Body of pancreas (tissue), 4 donors: ENCODE measurements around the gene DAZAP1. TPM values are rescaled to one million over a fixed set of nuclear protein-coding genes. Genes with fewer than 3 reads are reported as not detected.

Experiments
- ATAC-seq: fragments of 150-250 bp; one replicate; pipeline ENCODE4 v1.9.1; 2016
- DNase-seq, 4 donors: peaks; one replicate each; pipeline ENCODE4 v3.0.0-alpha.2; 2019
- H3K27ac ChIP-seq, 4 donors: fragments of 200-600 bp; sonication (generic); 1 replicate in 3 of 4; 2 replicates in 1 of 4; pipeline versions ENCODE4 v1.5.1 to v1.6.1; 2016 to 2019; ENCODE audit warnings: mild to moderate bottlenecking in 1 of 4, mixed read lengths in 1 of 4, moderate library complexity in 1 of 4
- H3K27me3 ChIP-seq, 2 donors: fragments of 200-600 bp; sonication (generic); one replicate each; pipeline ENCODE4 v1.6.0; 2016; ENCODE audit warnings: mild to moderate bottlenecking in 1 of 2
- H3K36me3 ChIP-seq, 2 donors: fragments of 200-600 bp; sonication (generic); replicated peaks in 1 of 2; 2 replicates each; pipeline ENCODE4 v1.5.1; 2016; ENCODE audit warnings: low read depth in 2 of 2; ENCODE audit not compliant: insufficient read depth in 1 of 2
- H3K4me1 ChIP-seq: fragments of 200-600 bp; sonication (generic); one replicate; pipeline ENCODE4 v1.6.0; 2016
- H3K4me3 ChIP-seq, 2 donors: fragments of 200-600 bp; sonication (generic); 1 replicate in 1 of 2; 2 replicates in 1 of 2; pipeline ENCODE4 v1.5.1; 2016 to 2019
- H3K9me3 ChIP-seq, 3 donors: fragments of 200-600 bp; sonication (generic); 1 replicate in 2 of 3; 2 replicates in 1 of 3; pipeline ENCODE4 v1.5.1; 2016
- POLR2A ChIP-seq, 3 donors: fragments of 450-650 bp; IDR thresholded peaks; one replicate each; pipeline ENCODE4 v1.6.1; 2016; ENCODE audit warnings: antibody characterized with exemption in 3 of 3, mild to moderate bottlenecking in 2 of 3
- WGBS, 2 donors: methylation state at CpG; one replicate each; pipeline ENCODE4 v1.1.5; 2017; 5-methylcytosine and 5-hydroxymethylcytosine counted together
- intact Hi-C: fragments of 100-400 bp; cut with DNase I; formaldehyde crosslinking; loops from one replicate; pipeline ENCODE4 v1.15.1; 2023
- total RNA-seq, 2 donors: library from RNA; depleted of rRNA; stranded (reverse); fragments of >200 nt; gene quantifications; one replicate each; pipeline ENCODE4 v1.1.0, GENCODE V29; 2016
- TF ChIP-seq, protein P1 (sequence below), 7 experiments: fragments of 450-650 bp in 4 of 7; fragments of 200-600 bp in 3 of 7; sonication (generic) in 3 of 7; IDR thresholded peaks; one replicate each; pipeline ENCODE4 v1.5.1; 2016 to 2019; ENCODE audit warnings: antibody characterized with exemption in 7 of 7

Gene DAZAP1
- total RNA-seq, 2 donors from 2014 or later, result 25.4 to 63.3 TPM

GRCh38 chr19:1466018-1466460, 58.7 kb downstream of the DAZAP1 start:
- Histone ChIP-seq H3K27ac (no peak overlapping the region), H3K4me1 (peaks cover 55% of the 10 kb centered on the region), H3K36me3 (no peaks in the 10 kb centered on the region), H3K4me3 (no peak overlapping the region), H3K9me3 (no peaks in the 10 kb centered on the region), H3K27me3 (peaks cover 0 to 36% of the 10 kb centered on the region in 2 donors)
- DNase-seq (no peak), ATAC-seq (no peak)
- 30% methylated on average over 29 of the region's 41 CpGs; no CpG with 5 or more reads in 1 of the 2 donors for WGBS, 2 donors
- intact Hi-C loops, result no loop called here
- TF ChIP-seq POLR2A (IDR thresholded peaks at IDR 0.05), result no peak
- TF ChIP-seq, protein P1, sequence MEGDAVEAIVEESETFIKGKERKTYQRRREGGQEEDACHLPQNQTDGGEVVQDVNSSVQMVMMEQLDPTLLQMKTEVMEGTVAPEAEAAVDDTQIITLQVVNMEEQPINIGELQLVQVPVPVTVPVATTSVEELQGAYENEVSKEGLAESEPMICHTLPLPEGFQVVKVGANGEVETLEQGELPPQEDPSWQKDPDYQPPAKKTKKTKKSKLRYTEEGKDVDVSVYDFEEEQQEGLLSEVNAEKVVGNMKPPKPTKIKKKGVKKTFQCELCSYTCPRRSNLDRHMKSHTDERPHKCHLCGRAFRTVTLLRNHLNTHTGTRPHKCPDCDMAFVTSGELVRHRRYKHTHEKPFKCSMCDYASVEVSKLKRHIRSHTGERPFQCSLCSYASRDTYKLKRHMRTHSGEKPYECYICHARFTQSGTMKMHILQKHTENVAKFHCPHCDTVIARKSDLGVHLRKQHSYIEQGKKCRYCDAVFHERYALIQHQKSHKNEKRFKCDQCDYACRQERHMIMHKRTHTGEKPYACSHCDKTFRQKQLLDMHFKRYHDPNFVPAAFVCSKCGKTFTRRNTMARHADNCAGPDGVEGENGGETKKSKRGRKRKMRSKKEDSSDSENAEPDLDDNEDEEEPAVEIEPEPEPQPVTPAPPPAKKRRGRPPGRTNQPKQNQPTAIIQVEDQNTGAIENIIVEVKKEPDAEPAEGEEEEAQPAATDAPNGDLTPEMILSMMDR (IDR thresholded peaks at IDR 0.05), result no peak

DNA sequence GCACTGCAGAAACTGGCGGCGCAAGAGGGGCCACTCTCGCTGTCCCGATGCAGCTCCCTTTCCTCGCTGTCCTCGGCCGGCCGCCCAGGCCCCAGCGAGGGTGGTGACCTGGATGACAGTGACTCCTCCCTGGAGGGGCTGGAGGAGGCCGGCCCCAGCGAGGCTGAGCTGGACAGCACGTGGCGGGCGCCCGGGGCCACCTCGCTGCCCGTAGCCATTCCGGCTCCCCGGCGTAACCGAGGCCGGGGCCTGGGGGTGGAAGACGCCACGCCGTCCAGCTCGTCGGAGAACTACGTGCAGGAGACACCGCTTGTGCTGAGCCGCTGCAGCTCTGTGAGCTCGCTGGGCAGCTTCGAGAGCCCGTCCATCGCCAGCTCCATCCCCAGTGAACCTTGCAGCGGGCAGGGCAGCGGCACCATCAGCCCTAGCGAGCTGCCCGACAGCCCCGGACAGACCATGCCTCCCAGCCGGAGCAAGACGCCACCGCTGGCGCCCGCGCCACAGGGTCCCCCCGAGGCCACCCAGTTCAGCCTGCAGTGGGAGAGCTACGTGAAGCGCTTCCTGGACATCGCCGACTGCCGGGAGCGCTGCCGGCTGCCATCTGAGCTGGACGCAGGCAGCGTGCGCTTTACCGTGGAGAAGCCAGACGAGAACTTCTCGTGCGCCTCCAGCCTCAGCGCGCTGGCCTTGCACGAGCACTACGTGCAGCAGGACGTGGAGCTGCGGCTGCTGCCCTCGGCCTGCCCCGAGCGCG, 59.3 kb downstream of the DAZAP1 start:
- Histone ChIP-seq H3K4me3 (no peak overlapping the region), H3K27me3 (peaks cover 0 to 41% of the 10 kb centered on the region in 2 donors), H3K27ac (no peak overlapping the region), H3K4me1 (peaks cover 61% of the 10 kb centered on the region), H3K9me3 (no peaks in the 10 kb centered on the region), H3K36me3 (no peaks in the 10 kb centered on the region)
- intact Hi-C loops, result no loop called here
- TF ChIP-seq POLR2A (IDR thresholded peaks at IDR 0.05), result no peak
- TF ChIP-seq, protein P1 (IDR thresholded peaks at IDR 0.05), result no peak
- 20 to 23% methylated on average over 2 to 40 of the region's 70 CpGs for WGBS, 2 donors
- no peak for ATAC-seq
- DNase-seq, result no peak

DNA sequence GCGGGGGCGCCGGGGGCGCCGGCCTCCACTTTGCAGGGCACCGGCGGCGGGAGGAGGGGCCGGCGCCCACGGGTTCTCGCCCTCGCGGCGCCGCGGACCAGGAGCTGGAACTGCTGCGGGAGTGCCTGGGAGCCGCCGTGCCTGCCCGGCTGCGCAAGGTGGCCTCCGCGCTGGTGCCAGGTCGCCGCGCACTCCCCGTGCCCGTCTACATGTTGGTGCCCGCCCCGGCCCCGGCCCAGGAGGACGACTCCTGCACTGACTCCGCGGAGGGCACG, 59.8 kb downstream of the DAZAP1 start:
- Histone ChIP-seq H3K27ac (no peak overlapping the region), H3K27me3 (peaks cover 0 to 46% of the 10 kb centered on the region in 2 donors), H3K4me1 (peaks cover 67% of the 10 kb centered on the region), H3K9me3 (no peaks in the 10 kb centered on the region), H3K4me3 (no peak overlapping the region), H3K36me3 (no peaks in the 10 kb centered on the region)
- intact Hi-C loops, result no loop called here
- DNase-seq, result no peak
- no peak for ATAC-seq
- no peak for TF ChIP-seq POLR2A (IDR thresholded peaks at IDR 0.05)
- TF ChIP-seq, protein P1 (IDR thresholded peaks at IDR 0.05), result no peak
- 5% methylated on average over 33 of the region's 36 CpGs; no CpG with 5 or more reads in 1 of the 2 donors for WGBS, 2 donors

- Histone ChIP-seq H3K4me3 (no peak overlapping the region), H3K27me3 (peaks cover 0 to 51% of the 10 kb centered on the region in 2 donors), H3K4me1 (peaks cover 72% of the 10 kb centered on the region), H3K27ac (no peak overlapping the region), H3K9me3 (no peaks in the 10 kb centered on the region), H3K36me3 (no peaks in the 10 kb centered on the region)
- ATAC-seq, result no peak
- 4% methylated on average over 13 of the region's 92 CpGs; no CpG with 5 or more reads in 1 of the 2 donors for WGBS, 2 donors
- intact Hi-C loops, result no loop called here
- no peak for DNase-seq
- no peak for TF ChIP-seq POLR2A (IDR thresholded peaks at IDR 0.05)
- TF ChIP-seq, protein P1 (IDR thresholded peaks at IDR 0.05), result no peak
Observed at GRCh38 chr19:1467490-1468273, 60.3 kb downstream of the DAZAP1 start.
